ENCODE results near the gene EPC2. TPM values are rescaled to one million over a fixed set of nuclear protein-coding genes. Genes with fewer than 3 reads are reported as not detected.
"Not testable (repeated sequence)": the region's sequence is repeated elsewhere in the genome, so short reads cannot be mapped to it uniquely, and the experiment has no call there.

The EPC2 gene
- total RNA-seq, 1 donor from 2014 or later = 44.0 TPM

- intact Hi-C loops (cut with micrococcal nuclease) = loop anchor here (10.0 kb wide), 1 partner anchor 466 kb away; no protein-coding TSS in a partner anchor
Observed at GRCh38 chr2:148670773-148671172, 26.2 kb downstream of the EPC2 start.

DNA sequence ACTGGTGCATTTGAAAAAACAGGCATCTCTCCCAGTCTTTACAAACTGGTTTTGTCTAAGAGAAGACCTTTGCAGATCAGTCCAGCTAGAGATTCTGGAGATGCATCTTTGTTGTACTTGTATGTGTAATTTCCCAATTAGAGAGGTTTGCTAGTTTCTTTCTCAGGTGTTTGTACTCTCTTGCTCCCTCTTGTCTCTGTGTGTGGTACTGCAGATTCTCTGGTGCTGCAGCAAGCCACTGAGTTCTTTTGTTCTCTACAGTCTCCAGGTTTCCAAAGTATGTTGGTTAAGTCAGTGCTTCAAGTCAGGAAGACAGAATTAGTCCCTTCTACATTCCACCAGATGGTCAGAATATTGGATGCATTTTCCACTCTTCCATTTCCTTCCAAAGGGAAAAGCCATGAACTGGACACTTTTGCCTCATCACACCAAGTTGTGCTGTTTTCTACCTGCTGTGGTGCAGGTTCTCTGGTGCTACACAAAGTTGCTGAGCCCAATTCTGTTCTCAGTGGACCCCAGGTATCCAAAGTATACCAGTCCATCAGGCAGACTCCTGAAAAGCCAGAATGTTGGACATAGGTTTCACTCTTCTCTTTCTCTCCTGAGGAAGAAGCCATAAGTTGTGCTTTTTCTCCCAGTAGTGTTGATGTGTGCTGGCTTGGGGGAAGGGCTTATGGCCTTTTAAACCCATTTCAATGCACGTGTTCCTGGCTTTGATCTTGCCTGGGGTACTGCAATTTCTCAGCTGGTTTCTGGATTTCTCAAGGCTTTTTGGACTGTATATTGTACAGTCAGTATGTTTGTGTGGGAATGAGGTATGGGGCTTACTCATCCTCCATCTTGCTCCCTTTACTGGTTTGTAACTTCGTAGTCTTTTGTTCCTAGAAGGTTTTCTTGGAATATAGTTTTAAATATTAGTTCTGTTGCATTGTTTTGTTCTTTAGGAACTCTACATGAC, 29.8 kb downstream of the EPC2 start:
- intact Hi-C loops (cut with micrococcal nuclease) = loop anchor here (1.0 to 10.0 kb wide), 7 partner anchors 10 to 736 kb away; no protein-coding TSS in a partner anchor

DNA sequence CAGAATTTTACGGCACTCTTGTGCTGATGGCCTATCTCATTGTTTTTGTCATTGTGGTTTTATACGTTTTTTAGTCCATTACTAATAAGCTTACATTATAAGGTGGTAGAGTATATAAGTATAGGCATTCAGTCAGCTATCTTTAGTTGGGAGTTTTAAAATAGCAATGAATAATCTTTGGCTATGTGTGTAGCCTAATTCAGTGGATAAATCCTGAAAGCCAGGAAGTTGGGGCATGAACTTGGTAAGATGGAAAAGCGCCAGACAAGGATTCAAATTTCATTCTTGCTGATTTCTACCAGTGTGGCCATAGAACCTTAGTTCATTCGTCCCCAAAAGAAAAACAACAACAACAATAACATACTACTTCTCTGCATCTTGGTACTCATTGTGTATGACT, 31.2 kb downstream of the EPC2 start:
- intact Hi-C loops (cut with micrococcal nuclease) = loop anchor here (2.0 to 10.0 kb wide), 2 partner anchors 471 to 737 kb away; no protein-coding TSS in a partner anchor

DNA sequence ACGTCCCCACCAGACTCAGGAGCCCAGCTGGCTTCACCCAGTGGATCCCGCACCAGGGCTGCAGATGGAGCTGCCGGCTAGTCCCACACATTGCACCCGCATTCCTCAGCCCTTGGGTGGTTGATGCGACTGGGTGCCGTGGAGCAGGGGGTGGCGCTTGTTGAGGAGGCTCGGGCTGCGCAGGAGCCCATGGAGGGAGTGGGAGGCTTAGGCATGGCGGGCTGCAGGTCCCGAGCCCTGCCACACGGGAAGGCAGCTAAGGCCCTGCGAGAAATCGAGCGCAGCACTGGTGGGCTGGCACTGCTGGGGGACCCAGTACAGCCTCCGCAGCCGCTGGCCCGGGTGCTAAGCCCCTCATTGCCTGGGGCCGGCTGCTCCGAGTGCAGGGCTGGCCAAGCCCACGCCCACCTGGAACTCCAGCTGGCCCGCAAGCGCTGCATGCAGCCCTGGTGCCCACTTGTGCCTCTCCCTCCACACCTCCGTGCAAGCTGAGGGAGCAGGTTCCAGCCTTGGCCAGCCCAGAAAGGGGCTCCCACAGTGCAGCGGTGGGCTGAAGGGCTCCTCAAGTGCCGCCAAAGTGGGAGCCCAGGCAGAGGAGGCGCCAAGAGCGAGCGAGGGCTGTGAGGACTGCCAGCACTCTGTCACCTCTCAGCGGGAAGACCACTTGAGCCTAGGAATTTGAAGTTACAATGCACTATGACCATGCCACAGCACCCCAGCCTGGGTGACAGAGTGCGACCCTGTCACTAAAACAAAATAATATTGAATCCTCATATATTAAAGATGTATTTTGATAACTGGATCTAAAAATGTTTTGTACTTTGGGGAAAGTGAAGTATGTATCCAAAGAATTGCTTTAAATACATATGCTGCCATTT, 34.0 kb downstream of the EPC2 start:
- intact Hi-C loops (cut with micrococcal nuclease) = loop anchor here (10.0 kb wide), 1 partner anchor 474 kb away; no protein-coding TSS in a partner anchor

GRCh38 chr2:148680462-148680861, 35.9 kb downstream of the EPC2 start:
- intact Hi-C loops (cut with micrococcal nuclease) = no loop called here

GRCh38 chr2:148681443-148681842, 36.9 kb downstream of the EPC2 start:
- intact Hi-C loops (cut with micrococcal nuclease) = no loop called here

DNA sequence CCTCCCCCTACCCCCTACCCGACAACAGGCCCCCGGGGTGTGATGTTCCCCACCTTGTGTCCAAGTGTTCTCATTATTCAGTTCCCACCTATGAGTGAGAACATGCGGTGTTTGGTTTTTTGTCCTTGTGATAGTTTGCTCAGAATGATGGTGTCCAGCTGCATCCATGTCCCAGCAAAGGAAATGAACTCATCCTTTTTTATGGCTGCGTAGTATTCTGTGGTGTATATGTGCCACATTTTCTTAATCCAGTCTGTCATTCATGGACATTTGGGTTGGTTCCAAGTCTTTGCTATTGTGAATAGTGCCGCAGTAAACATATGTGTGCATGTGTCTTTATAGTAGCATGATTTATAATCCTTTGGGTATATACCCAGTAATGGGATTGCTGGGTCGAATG, 37.3 kb downstream of the EPC2 start:
- intact Hi-C loops (cut with micrococcal nuclease) = not testable (repeated sequence)

- intact Hi-C loops (cut with micrococcal nuclease) = loop anchor here (1.0 kb wide), 1 partner anchor 10 kb away; no protein-coding TSS in a partner anchor
Observed at GRCh38 chr2:148684507-148684906, 40.0 kb downstream of the EPC2 start.

DNA sequence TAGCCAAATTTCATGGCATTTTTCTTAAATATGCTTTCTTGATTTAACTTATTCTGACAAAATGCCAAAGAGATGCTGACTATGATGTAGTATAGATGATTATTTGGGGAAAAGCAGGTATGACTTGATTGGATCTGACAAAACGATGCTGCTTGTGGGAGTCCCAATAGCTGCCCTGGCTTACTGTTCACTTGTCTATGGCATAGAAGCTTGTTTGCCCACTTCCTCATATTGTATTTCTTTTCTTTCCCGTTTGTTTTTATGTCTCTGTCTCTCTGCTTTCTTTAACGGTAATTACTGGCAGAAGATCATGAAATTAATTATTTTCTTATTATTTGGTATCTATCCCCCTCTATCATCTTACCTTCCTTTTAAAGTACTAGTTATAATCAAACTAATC, 43.0 kb downstream of the EPC2 start:
- intact Hi-C loops (cut with micrococcal nuclease) = no loop called here

DNA sequence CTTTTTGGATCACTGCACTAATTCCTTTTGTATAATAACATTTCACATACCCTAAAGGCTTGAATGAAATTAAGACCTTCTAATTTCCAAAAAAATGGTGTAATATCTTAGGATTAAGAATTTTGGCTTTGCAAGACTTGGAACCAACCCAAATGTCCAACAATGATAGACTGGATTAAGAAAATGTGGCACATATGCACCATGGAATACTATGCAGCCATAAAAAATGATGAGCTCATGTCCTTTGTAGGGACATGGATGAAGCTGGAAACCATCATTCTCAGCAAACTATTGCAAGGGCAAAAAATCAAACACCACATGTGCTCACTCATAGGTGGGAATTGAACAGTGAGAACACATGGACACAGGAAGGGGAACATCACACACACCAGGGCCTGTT, 43.5 kb downstream of the EPC2 start:
- intact Hi-C loops (cut with micrococcal nuclease) = not testable (repeated sequence)

DNA sequence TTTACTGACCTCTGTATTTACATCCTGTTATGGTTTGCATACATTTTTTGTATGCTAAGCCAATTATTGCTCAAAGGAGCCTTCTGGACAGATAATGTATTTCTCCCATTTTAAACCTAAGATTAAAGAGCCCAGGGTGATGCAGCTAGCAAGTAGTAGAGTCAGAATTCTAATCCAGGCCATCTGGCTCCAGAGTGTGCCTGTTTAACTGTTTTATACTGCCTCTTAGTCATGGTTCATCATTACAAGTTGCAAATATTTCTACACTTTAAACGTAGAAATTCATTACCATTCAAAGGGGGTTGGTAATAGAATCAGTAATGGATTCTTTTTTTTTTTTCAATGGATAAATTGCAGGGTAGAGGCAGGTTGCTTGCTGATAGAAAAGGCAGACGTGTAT, 52.4 kb downstream of the EPC2 start:
- intact Hi-C loops (cut with micrococcal nuclease) = no loop called here

DNA sequence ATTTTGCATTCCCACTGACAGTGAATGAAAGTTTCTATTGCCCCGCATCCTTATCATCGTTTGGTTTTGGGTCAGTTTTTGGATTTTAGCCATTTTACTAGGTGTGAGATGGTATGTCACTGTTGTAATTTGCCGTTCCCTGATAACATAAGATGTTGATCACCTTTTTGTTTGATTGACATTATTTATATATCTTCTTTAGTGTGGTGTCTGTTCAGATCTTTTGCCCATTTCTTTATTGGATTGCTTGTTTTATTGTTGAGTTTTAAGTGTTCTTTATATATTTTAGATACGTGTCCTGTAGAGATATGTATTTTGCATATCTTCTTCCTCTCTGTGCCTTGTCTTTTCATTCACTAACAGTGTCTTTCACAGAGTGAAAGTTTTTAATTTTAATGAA, 55.3 kb downstream of the EPC2 start:
- intact Hi-C loops (cut with micrococcal nuclease) = no loop called here

DNA sequence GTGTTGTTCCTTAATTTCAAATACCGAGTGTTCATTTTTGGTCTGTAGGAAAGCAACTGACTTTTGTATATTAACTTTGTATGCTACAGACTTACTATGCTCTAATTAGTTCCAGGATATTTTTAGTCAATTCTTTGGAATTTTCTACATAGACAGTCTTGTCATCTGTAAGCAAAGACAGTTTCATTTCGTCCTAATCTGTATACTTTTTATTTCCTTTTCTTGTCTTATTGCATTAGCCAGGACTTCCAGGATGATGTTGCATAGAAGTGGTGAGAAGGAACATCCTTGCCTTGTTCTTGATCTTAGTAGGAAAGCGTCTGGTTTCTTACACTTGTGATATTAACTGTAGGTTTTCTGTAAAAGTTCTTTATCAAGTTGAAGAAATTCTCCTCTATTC, 56.5 kb downstream of the EPC2 start:
- intact Hi-C loops (cut with micrococcal nuclease) = no loop called here

GRCh38 chr2:148701877-148702276, 57.3 kb downstream of the EPC2 start:
- intact Hi-C loops (cut with micrococcal nuclease) = no loop called here

- intact Hi-C loops (cut with micrococcal nuclease) = no loop called here
Observed at GRCh38 chr2:148702475-148702874, 57.9 kb downstream of the EPC2 start.

DNA sequence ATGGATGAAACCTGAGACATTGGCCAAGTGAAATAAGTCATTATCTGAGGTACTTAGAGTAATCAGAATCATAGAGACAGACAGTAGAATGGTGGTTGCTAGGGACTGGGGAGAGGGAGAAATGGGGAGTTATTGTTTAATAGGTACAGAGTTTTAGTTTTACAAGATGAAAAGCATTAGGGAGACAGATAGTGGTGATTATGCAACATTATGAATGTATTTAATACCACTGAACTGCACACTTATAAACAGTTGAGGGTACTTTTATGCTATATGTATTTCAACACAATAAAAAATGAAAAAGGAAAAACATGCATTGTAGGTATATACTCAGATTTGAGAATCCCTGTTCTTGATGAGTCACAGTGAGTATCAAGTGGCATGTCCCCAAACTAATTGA, 59.7 kb downstream of the EPC2 start:
- intact Hi-C loops (cut with micrococcal nuclease) = no loop called here

- intact Hi-C loops (cut with micrococcal nuclease) = no loop called here
Observed at GRCh38 chr2:148716378-148716920, 71.9 kb downstream of the EPC2 start.

- intact Hi-C loops (cut with micrococcal nuclease) = no loop called here
Observed at GRCh38 chr2:148718039-148718438, 73.5 kb downstream of the EPC2 start.

DNA sequence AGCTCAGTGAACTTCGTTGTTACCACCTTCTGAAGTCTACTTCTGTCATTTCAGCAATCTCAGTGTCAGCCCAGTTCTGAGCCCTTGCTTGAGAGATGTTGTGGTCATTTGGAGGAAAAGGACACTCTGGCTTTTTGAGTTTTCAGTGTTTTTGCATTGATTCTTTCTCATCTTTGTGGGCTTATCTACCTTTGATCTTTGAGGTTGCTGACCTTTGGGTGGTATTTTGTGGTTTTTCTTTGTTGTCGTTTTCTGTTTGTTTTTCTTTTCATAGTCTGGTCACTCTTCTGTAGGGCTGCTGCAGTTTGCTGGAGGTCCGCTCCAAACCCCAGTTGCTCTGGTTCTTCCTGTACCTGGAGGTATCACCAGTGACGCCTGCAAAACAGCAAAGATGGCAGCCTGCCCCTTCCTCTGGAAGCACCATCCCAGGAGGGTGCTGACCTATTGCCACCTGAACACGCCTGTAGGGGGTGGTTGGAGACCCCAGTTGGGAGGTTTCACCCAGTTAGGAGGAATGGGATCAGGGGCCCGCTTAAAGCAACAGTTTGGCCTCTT, 74.7 kb downstream of the EPC2 start:
- intact Hi-C loops (cut with micrococcal nuclease) = no loop called here

DNA sequence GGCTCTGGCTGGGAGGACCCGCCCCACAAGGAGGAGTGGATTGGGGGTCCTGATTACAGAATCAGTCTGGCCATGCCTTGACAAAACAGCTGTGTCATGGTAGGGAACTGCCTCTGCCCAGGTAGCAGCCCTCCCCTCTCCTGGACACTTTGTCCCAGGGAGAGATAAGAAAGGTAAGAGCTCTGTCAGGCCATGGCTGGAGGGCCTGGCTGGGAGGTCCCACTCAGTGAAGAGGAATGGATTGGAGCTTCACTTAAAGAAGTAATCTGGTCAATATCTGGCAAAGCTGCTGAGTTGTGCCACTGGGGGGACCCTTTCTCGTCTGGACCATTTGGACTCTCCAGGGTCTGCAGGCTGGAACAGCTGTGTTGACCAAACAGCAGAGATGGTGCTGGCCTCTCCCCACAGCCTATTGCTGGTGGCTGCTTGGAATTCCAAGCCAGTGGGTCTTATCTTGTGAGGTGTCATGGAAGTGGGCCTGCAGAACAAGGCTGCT, 75.4 kb downstream of the EPC2 start:
- intact Hi-C loops (cut with micrococcal nuclease) = no loop called here

DNA sequence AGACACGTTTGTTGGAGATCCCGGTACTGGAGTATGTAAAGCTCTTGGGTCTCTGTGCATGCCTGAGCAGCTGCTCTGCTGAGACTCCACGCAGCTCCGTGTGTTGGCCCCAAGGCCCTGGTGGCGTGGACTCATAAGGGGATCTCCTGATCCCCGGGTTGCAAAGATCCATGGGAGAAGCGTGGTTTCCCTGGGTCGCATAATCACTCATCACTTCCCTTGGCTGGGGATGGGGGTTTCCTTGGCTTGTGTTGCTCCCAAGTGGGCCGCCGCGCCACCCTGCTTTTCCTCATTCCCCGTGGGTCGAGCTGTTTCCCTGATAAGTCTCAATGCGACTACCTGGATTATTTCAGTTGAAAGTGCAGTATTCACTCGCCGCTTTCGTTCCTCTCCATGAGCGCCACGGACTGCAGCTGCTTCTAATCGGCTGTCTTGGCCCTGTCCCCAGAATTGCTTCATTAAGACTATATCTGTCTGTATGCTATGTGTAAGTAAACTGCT, 76.0 kb downstream of the EPC2 start:
- intact Hi-C loops (cut with micrococcal nuclease) = no loop called here
